ENCODE results near the gene CRB1. TPM values are rescaled to one million over a fixed set of nuclear protein-coding genes. Genes with fewer than 3 reads are reported as not detected.

Gene CRB1
- total RNA-seq, 1 donor from 2014 or later: not detected

GRCh38 chr1:197351821-197352440 lies 83.9 kb downstream of the CRB1 start:
- ATAC-seq: no peak

DNA sequence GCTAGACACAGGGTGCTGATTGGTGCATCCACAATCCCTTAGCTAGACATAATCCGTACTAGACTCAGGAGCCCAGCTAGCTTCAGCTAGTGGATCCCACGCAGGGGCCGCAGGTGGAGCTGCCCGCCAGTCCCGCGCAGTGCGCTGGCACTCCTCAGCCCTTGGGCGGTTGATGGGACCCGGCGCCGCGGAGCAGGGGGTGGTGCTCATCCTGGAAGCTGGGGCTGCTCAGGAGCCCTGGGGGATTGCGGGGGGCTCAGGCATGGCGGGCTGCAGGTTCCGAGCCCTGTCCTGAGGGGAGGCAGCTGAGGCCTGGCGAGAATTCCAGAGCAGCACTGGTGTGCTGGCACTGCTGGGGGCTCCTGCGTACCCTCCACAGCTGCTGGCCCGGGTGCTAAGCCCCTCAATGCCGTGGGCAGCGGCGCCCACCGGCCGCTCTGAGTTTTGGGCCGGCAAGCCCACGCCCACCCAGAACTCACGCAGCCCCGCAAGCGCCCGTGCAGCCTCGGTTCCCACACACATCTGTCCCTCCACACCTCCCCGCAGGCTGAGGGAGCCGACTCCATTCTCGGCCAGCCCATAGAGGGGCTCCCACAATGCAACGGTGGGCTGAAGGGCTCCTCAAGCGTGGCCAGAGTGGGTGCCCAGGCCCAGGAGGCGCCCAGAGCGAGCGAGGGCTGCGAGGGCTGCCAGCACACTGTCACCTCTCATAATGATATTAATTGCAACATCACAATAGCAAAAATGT lies 87.4 kb downstream of the CRB1 start:
- ATAC-seq: no peak

GRCh38 chr1:197356723-197357533 lies 88.9 kb downstream of the CRB1 start:
- peak; percentile 57 for ATAC-seq

DNA sequence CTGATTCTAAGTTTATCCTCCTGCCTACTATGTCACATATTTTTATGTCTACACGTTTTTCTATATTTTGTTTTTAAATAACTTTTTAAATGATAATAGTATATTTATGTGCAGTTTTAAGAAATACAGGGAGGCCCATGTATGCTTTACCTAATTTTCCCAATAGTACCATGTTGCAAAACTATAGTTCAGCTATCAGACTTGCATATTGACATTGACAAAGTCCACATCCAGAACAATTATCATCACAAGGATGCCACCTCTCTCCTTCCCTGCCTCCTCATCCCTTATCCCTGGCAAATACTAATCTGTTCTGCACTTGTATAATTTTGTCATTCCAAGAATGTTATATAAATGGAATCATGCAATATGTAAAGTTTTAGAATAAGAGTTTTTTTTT lies 90.9 kb downstream of the CRB1 start:
- no peak for ATAC-seq

DNA sequence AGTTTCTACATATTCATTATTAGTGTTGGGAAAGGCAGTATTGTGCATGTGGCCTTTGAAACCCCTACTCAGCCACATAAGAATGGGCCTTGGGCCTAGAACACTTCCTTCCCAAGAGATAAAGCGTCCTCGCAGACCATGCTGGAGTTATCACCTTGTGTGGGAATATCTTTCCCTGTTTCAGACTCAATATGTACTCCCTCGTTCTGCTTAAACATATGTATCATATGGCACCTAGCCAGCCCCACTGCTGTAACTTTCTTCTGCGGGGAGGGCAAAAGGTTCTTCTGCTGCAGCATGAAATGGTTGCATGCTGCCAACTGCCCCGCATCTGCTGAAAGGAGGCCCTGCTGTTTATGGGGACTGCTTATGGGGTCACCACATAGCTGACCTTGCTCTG lies 92.0 kb downstream of the CRB1 start:
- ATAC-seq: no peak

- no peak for ATAC-seq
Measured at GRCh38 chr1:197362871-197363270, 94.8 kb downstream of the CRB1 start.

DNA sequence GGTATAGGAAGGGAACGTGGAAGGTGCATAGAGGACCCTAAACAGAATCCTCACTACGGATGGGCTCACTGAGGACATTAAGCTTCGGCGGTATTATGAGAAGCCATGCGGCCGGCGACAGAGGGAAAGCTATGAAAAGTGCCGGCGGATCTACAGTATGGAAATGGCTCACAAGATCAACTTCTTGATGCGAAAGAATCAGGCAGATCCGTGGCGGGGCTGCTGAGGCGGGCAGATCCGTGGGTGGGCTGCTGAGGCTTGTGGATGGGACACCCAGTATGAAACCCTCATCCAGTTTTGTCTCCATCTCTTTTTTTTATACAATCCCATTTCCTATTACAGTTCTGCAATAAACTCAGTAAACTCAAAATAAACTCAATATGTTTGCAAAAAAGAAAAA lies 95.8 kb downstream of the CRB1 start:
- ATAC-seq: no peak

DNA sequence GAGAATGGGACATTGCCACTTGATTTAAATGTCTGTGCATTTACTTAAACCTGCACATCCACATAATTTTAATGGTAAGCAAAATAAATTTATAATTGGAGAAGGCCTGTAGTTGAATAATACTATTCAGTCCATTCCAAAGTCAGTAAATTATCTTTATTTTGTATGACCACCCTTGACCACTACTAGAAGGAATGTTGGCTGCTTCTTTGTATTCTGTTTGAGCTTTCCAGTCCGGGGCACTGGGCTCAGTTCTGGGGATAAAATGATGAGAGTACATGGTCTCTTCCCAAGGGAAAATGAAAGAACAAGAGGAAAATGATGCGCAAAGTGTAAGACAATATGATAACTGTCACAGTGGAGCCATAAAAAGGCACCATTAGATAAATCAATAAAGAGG lies 98.9 kb downstream of the CRB1 start:
- no peak for ATAC-seq

GRCh38 chr1:197367627-197368026 lies 99.6 kb downstream of the CRB1 start:
- ATAC-seq: no peak

DNA sequence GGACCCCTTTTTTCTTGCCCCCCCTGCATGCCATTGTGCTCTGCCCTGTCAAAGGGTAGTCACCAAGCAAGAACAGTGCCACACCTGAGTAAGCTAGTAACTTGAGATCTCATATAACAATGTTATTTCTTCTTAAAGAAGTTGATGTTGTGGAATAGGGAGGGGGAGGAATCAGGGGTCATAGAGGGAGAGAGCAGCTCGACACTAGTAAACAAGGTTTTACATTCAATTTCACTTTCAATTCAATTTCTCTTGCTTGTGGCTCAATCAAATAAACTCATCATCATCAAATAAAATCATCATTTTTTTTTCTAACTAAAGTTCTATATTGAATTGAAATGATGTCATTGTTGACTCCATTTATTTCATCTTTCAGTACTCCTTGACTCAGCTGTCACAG lies 106.4 kb downstream of the CRB1 start:
- no peak for ATAC-seq

GRCh38 chr1:197384471-197384870 lies 116.4 kb downstream of the CRB1 start:
- no peak for ATAC-seq

GRCh38 chr1:197388801-197389200 lies 120.7 kb downstream of the CRB1 start:
- ATAC-seq: no peak

- ATAC-seq: no peak
Measured at GRCh38 chr1:197390856-197391255, 122.8 kb downstream of the CRB1 start.

GRCh38 chr1:197391303-197392226 lies 123.5 kb downstream of the CRB1 start:
- no peak for ATAC-seq

DNA sequence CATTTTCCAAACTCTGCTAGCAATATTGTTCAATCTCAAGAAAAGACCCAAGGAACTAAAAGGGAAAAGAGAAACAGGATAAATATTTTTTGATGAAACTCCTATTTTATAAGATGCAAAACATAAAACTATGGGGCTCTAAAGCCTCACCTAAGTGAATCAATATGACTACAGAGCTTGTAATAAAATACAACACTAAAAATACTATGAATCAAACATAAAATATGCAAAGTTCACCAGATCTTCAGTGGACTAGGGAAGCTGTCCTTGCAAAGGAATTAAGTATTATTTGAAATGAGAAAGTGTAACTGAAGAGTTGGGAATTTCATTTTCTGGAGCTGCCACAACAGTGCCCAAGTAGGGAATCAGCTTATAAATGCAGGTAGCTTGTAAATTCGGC lies 124.5 kb downstream of the CRB1 start:
- ATAC-seq: no peak

DNA sequence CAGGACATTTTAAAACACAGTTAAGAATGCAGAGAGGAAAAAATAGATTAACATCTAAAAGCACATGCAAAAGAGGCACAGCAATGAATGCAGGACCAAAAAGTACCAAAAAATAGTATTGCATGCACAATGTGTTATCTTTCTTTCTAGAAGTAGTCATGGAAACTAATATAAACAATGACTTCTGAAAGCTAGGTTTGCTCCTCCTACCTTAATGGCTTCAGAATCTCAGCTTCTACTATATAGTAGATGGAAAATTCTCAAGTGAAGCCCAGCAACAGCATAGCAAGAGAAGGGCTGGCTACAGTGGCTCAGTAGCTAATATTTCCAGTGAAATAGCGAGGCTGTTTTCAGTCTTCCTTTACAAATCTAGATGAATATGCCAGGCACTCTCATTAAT lies 125.1 kb downstream of the CRB1 start:
- no peak for ATAC-seq

DNA sequence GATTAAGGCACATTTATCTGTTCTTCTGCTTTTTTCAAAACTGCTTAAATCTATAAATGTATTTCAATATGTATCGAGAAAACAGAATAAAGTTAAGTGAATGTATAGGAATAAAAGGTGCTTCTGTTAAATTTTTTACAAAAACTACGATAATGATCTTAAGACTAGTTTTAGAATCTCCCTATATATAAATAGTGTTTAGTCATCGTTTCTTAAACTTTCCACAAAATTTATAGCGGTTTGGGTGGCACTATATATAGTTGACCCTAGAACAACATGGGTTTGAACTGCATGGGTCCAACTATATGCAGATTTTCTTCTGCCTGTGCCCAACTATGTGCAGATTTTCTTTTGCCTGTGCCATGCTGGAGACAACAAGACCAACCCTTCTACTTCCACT lies 125.7 kb downstream of the CRB1 start:
- ATAC-seq: no peak

GRCh38 chr1:197394831-197395608 lies 127.0 kb downstream of the CRB1 start:
- no peak for ATAC-seq

- ATAC-seq: no peak
Measured at GRCh38 chr1:197397895-197398294, 129.8 kb downstream of the CRB1 start.

- no peak for ATAC-seq
Measured at GRCh38 chr1:197399755-197400521, 131.9 kb downstream of the CRB1 start.

- no peak for ATAC-seq
Measured at GRCh38 chr1:197400522-197400902, 132.5 kb downstream of the CRB1 start.

All from esophagus mucosa (tissue), 1 donor.